GM19463 (cell line): ENCODE data around the gene ANKRD34A.

ENCODE experiments used
- ATAC-seq: cut with Tn5 transposase; IDR thresholded peaks from one replicate; pipeline ENCODE4 v1.9.1; 2021; ENCODE audit warnings: mild to moderate bottlenecking, moderate library complexity; ENCODE audit not compliant: unreplicated experiment

Gene ANKRD34A

GRCh38 chr1:145912128-145912641, 52.2 kb downstream of the ANKRD34A start:
- ATAC-seq: no peak
